Head of caudate nucleus (tissue), 42 donors: ENCODE measurements around the gene TFPT.
"Not testable (repeated sequence)": the region's sequence is repeated elsewhere in the genome, so short reads cannot be mapped to it uniquely, and the experiment has no call there.

ENCODE experiments used
- DNase-seq, 42 donors: peaks; one replicate each; pipeline versions ENCODE4 v3.0.0 to v3.0.0-alpha.2; 2020 to 2021; ENCODE audit warnings: mixed read lengths in 7 of 42
- intact Hi-C: fragments of 100-400 bp; cut with DNase I; formaldehyde crosslinking; loops from one replicate; pipeline ENCODE4 v1.15.0; 2022

TFPT gene

DNA sequence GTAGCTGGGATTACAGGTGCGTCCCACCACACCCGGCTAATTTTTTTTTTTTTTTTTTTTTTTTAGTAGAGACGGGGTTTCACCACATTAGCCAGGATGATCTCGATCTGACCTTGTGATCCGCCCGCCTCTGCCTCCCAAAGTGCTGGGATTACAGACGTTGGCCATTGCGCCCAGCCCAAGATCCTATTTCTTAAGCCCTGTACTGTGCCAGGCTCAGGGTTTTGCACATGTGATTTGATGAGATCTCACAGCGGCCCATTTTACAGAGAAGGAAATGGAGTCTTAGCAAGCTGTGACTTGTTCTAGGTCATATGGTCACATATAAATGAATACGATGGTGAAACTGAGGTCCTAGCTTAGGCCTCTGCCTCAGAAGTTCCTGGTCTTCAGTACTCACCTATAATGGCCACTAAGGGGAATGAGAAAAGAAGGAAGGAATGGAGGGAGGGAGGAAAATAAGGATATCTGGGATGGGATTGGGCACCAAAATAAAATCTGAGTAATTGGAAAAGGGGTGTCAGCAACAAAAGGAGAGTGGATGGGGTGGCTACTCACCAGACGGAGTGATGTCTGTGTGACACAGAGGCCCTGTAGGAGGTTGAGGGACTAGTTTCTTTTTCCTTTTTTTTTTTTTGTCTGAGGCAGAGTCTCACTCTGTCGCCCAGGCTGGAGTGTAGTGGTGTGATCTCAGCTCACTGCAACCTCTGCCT, 16.1 kb downstream of the TFPT start:
- DNase-seq: no peak
- intact Hi-C loops: no loop called here

DNA sequence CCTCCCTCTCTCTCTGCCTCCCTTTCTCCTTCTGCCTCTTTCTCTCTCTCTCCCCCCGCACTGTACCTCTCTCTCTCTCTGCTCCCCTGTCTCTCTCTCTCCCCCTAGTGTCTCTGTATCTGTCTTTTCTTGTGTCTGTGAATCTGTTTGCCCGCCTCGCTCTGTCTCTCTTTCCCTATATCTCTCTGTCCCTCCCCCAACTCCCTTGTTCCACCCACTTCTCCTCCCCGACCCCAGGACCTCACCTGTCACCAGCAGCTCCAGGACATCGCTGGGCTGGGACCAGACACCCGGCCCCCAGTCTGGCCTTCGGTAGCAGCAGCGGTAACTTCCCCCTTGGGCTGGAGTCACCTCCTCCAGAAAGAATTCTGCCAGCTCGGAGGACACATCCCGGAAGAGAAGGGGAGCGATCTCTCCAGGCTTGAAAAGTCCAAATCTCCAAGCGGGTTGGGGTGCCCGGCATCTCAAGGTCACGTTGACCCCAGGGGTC, 18.8 kb downstream of the TFPT start:
- intact Hi-C loops: no loop called here
- peak in 2 of 42 donors; percentile 5 to 42 for DNase-seq

DNA sequence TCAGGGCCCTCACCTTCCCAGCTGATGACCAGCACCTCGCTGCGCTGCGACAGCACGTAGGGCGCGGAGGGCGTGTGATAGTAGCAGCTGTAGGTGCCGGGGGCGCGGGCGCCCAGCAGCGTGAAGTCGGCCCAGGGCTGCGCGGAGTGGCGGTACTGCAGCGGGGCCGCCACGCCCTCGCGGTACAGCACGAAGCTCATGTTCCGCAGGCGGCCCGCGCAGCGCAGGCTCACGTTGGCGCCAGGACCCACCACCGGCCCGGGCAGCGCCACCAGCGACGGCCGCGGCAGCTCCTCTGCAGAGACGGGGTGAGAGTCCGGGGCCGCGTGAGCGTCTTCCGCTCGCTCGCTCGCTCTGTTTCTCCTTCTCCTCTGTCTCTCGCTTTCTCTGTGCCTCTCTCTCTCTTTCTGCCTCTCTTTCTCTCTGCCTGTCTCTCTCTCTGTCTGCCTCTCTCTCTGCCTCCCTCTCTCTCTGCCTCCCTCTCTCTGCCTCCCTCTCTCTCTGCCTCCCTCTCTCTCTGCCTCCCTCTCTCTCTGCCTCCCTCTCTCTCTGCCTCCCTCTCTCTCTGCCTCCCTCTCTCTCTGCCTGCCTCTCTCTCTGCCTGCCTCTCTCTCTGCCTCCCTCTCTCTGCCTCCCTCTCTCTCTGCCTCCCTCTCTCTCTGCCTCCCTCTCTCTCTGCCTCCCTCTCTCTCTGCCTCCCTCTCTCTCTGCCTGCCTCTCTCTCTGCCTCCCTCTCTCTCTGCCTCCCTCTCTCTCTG, 19.4 kb downstream of the TFPT start:
- peak in 15 of 42 donors; percentile 3 to 57 (median 30) for DNase-seq
- intact Hi-C loops: not testable (repeated sequence)

DNA sequence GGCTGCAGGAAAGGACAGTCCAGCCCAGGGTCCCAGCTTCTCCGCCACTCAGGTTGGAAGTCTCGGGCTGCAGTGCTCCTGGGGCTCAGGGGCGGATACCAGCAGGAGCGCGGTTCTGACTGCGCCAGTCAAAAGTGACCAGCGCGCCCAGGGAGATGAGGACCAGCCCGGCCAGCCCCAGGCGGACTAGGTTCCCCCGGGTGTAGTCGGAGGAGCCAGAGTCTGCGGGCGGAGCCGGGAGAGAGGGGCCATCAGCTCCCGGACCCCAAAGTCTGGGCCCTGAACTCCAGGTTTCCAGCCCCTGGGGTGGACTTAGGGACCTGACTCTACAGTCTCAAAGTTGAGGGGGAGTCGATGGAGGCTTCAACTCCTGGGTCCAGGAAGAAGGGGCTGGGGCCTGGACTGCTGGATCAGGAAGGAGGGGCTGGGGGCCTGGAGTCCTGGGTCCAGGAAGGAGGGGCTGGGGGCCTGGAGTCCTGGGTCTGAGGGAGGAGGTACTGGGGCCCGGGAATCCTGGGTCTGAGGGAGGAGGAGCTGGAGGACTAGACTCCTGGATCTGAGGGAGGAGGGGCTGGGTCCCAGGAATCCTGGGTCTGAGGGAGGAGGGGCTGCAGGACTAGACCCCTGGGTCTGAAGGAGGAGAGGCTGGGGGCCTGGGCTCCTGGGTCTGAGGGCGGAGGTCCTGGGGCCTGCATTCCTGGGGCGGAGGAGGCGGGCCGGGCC, 20.2 kb downstream of the TFPT start:
- DNase-seq: no peak
- intact Hi-C loops: no loop called here

DNA sequence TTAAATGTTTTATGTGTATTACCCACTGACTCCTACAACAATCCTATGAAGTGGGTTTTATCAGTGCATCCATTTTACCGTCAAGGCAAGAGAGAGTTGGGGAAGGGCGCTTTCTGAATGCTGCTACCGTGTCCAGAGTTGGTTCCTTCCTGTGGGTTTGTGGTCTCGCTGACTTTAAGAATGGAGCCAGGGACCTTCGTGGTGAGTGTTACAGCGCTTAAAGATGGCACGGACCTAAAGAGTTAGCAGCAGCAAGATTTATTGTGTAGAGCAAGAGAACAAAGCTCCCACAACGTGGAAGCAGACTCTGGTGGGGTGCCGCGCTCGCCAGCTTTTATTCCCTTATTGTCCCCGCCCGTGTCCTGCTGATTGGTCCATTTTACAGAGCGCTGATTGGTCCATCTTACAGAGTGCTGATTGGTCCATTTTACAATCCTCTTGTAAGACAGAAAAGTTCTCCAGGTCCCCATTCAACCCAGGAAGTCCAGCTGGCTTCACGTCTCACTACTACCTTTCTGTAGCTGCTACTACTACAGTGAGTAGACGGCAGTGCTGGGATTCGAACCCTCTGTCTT, 20.9 kb downstream of the TFPT start:
- intact Hi-C loops: no loop called here

DNA sequence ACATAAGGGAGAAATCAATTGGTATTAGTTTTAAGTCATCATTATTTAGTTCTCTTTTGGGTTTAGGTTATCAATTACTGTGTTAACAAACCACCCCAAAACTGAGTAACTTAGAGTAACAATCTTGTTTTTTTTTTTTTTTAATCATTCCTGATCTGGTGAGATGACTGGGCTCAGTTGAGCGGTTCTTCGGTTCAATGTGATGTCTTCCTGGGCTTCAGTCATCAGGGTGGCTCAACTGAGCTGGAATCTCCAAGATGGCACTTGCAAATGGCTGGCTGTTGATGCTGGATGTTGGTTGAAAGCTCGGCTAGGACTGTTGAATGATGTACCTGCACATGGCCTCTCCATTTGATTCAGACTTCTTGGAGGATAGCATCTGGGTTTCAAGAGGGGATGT, 31.0 kb downstream of the TFPT start:
- DNase-seq: no peak
- intact Hi-C loops: no loop called here

More for the DNA sequence above, 20.9 kb downstream of the TFPT start:
- no peak for DNase-seq

DNA sequence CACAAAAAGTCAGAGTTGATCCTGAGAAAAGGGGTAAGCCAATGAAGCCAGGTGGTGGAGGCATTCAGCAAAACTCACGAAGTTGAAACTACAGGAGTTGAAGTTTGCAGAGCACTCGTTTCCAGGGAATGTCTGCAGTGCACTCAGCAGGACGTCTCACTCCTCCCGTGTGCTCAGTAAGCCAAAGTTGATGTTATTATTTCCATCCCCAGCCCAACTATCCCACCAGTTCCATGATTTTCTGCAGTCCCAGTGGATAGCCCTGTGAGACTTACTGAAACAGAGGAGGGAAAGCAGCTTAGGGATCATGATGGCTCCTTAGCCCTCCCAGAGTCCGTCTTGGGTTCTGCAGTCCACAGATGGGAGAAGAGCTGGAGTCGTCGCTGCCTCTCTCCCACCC, 34.4 kb downstream of the TFPT start, which contains the start of gene TARM1:
TSS of gene TARM1 (minus strand) at position 334 of the 400 bp plus-strand sequence. CDS start at position 309, 25 bp downstream.
- intact Hi-C loops: no loop called here
- DNase-seq: no peak

DNA sequence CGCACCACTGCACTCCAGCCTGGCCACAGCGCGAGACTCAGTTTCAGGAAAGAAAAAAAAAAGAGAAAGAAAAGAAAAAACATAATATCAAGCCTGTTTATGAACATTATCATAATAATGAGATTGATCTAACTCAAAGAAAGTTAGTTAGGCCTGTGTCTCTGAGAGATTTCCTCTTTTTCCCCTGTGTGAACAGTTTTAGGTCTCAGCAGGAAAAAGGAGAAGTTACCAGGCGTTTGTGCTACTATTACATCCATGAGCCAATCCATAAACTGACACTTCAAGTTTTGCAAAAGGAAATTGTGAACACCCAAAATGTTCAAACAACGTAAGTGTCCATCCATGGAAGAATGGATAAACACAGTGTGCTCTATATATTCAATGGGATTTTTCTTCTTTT, 38.1 kb downstream of the TFPT start:
- no peak for DNase-seq
- intact Hi-C loops: no loop called here

DNA sequence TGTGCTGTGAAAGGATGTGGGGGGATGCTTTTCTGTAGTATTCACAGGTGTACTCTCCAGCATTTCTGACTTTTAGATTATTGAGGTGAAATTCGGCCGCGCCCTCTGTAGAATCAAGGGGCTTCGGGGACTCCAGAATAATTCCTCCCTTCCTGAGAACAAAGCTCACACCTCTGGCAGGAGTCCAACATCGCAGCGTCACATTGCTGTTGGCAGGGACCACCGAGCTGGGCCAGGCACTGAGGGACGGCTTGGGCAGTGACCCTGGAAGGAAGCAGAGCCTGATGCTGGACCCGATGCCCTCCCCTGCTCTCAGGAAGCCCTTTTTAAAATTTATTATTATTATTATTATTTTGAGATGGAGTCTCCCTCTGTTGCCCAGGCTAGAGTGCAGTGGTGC, 40.6 kb downstream of the TFPT start:
- no peak for DNase-seq
- intact Hi-C loops: no loop called here

DNA sequence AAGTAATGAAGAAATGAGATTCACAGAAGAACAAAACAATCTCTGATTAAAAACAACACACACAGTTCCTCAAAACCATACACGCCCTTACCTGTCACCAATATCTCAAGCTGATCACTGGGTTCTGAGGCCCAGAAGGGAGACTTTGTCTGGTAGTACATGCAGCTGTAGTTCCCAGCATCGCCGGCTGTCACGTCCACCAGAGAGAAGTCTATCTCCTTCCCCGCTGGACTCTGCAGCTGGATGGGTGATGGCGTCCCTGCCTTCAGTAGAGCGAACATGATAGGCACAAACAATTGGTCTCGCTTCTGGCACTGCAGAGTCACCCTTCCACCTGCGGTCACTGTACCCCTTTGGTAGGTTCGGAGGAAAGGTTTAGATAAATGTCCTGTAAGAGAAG, 41.6 kb downstream of the TFPT start:
- intact Hi-C loops: no loop called here

DNA sequence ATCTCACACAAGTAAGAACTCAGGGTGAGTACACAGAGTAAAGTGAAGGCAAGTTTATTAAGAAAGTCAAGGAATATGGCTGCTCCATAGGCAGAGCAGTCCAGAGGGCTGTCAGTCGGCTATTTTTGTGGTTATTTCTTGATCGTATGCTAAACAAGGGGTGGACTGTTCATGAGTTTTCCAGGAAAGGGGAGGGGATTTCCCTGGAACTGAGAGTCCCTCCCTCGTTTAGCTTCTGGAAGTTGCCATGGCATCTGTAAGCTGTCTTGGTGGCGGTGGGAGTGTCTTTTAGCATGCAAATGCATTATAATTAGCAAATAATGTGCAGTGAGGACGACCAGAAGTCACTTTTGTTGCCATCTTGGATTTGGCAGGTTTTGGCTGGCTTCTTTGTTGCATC, 46.0 kb downstream of the TFPT start:
- DNase-seq: no peak
- intact Hi-C loops: no loop called here

More for the DNA sequence above, 41.6 kb downstream of the TFPT start:
- DNase-seq: no peak

DNA sequence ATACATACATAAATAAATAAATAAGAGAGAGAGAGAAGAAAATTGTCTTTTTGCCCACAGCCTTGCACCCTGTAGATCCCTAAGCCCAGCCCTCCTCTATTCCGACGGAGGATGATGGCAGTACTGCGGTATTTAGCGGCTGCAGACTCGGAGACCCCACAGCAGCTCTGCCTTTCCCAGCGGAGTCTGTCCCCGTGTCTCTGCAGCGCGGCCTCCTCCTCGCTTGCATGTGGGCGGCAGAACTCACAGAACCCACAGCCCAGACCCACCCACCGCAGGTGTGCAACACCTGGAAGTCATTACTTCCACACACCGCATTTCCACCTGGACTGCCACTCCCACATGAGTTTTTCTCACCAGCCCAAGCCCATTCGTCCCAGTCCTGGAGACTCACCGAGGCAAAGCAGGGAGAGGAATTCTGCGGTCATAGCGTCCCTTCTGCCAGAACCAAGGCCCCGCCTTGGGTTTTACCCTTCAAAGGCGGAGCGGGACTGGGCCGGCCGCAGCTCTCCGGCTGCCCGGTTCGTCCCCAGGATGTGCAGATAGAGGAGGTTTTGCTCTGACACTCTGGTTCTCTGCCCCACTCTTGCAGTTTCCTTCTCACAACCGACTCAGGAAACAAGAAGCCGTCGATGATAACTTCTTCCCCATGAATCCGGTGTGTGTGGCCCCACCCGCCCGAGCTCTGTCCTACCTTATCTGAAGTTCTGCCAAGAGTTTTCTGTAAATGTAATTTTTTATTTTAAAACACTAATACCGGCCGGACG, 51.9 kb downstream of the TFPT start, which contains the start of gene VSTM1:
TSS of gene VSTM1 (minus strand) at position 548 of the 767 bp plus-strand sequence. CDS start at position 428, 120 bp downstream.
- no peak for DNase-seq

DNA sequence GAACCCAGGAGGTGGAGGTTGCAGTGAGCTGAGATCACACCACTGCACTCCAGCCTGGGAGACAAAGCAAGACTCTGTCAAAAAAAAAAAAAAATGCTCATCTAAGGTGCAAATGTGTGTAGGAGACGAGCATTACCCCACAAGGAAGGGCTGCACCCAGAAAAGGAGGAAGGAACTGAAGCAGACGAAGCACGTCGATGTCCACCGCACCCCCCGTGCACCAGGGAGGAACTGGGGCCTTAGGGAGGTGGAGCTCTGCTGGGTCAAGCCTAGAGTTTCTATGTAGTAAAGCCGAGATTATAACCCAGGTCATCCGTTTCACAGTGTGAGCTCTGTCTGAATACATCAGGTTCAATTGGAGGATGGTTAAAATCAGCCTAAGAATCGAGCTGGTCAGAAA, 52.8 kb downstream of the TFPT start:
- intact Hi-C loops: no loop called here
- DNase-seq: peak in 1 of 42 donors; percentile 21

More for the DNA sequence above, 51.9 kb downstream of the TFPT start, which contains the start of gene VSTM1:
- intact Hi-C loops: no loop called here
